OCI-LY7 (cell line): Measurements from ENCODE around the gene ABCC12. TPM values are rescaled to one million over a fixed set of nuclear protein-coding genes. Genes with fewer than 3 reads are reported as not detected.

Experiments
- BruUV-seq: library from RNA; stranded (reverse); fragments of 400-500 nt; replicated peaks from 2 replicates; lab custom pipeline; 2021; lab: Mats Ljungman, UMichigan
- CTCF ChIA-PET: fragments of 300-600 bp; sonication (Branson Sonifier 250); formaldehyde crosslinking; loops from one replicate; lab custom pipeline; 2022; ENCODE audit warnings: antibody characterized with exemption; ENCODE audit not compliant: unreplicated experiment; lab: Charles Lee
- POLR2A ChIA-PET: fragments of 300-600 bp; sonication (Branson Sonifier 250); formaldehyde crosslinking; loops from one replicate; lab custom pipeline; 2022; ENCODE audit warnings: antibody characterized with exemption; lab: Charles Lee
- DNase-seq: peaks from one replicate; pipeline ENCODE4 v3.0.0-alpha.2; 2015; ENCODE audit warnings: low spot score
- H2AFZ ChIP-seq: fragments of 200-600 bp; sonication (generic), shearing (Covaris generic); 2 replicates; pipeline ENCODE4 v1.6.1; 2014; ENCODE audit warnings: mild to moderate bottlenecking, antibody characterized with exemption, low read length, moderate library complexity
- H3K27ac ChIP-seq: fragments of 200-600 bp; sonication (generic); 2 replicates; pipeline ENCODE4 v1.5.1; 2014; ENCODE audit warnings: mixed run types, low read depth, mild to moderate bottlenecking, moderate library complexity, low read length, inconsistent platforms; ENCODE audit not compliant: poor library complexity, severe bottlenecking
- H3K36me3 ChIP-seq: fragments of 200-600 bp; sonication (generic); 2 replicates; pipeline ENCODE4 v1.6.1; 2014; ENCODE audit warnings: mild to moderate bottlenecking, antibody characterized with exemption, low read length, moderate library complexity, mixed read lengths; ENCODE audit not compliant: insufficient read depth
- H3K4me1 ChIP-seq: fragments of 200-600 bp; sonication (generic); 2 replicates; pipeline ENCODE4 v1.5.1; 2014; ENCODE audit warnings: mild to moderate bottlenecking, low read length; ENCODE audit not compliant: insufficient read depth, poor library complexity, severe bottlenecking
- H3K4me2 ChIP-seq: fragments of 200-600 bp; sonication (generic); 2 replicates; pipeline ENCODE4 v1.6.1; 2014; ENCODE audit warnings: mild to moderate bottlenecking, low read length
- H3K4me3 ChIP-seq: fragments of 200-600 bp; sonication (generic); 2 replicates; pipeline ENCODE4 v1.5.1; 2014; ENCODE audit warnings: mild to moderate bottlenecking, low read depth, low read length; ENCODE audit not compliant: poor library complexity, severe bottlenecking
- H3K79me2 ChIP-seq: fragments of 200-600 bp; sonication (generic); 2 replicates; pipeline ENCODE4 v1.6.1; 2016; ENCODE audit warnings: low read depth, mild to moderate bottlenecking, low read length, moderate library complexity, mixed read lengths; ENCODE audit not compliant: insufficient read depth
- H3K9me2 ChIP-seq: fragments of 200-600 bp; sonication (generic); 2 replicates; pipeline ENCODE4 v1.6.1; 2016; ENCODE audit warnings: mild to moderate bottlenecking, low read length, mixed read lengths; ENCODE audit not compliant: insufficient read depth
- H3K9me3 ChIP-seq: fragments of 200-600 bp; sonication (generic); 2 replicates; pipeline ENCODE4 v1.6.1; 2014; ENCODE audit warnings: mild to moderate bottlenecking, mixed run types, low read length, mixed read lengths
- H4K20me1 ChIP-seq: fragments of 200-600 bp; sonication (generic); 2 replicates; pipeline ENCODE4 v1.6.1; 2014; ENCODE audit warnings: mild to moderate bottlenecking, antibody characterized with exemption, low read length, moderate library complexity, mixed read lengths; ENCODE audit not compliant: insufficient read depth
- EZH2phosphoT487 ChIP-seq: fragments of 200-600 bp; sonication (generic); IDR thresholded peaks from 2 replicates; pipeline ENCODE4 v1.6.1; 2018; ENCODE audit warnings: low read depth, borderline replicate concordance, mild to moderate bottlenecking, mixed run types, antibody characterized with exemption, low read length, moderate library complexity, mixed read lengths
- intact Hi-C: fragments of 100-400 bp; cut with micrococcal nuclease; formaldehyde crosslinking; loops from one replicate; pipeline ENCODE4 v1.10.0; 2022; ENCODE audit not compliant: unreplicated experiment
- total RNA-seq, 2 experiments: library from RNA; depleted of rRNA in 1 of 2; stranded (reverse); fragments of >200 nt in 1 of 2; shearing (Covaris generic) in 1 of 2; gene quantifications; 2 replicates each; pipeline ENCODE4 v1.2.3, GENCODE V29; 2014 to 2022
- TF ChIP-seq, protein P1 (sequence below): fragments of 200-600 bp; sonication (generic); conservative IDR thresholded peaks from 2 replicates; pipeline ENCODE4 v1.5.1; 2014; ENCODE audit warnings: mild to moderate bottlenecking, antibody characterized with exemption, low read length, moderate library complexity, mixed read lengths

ABCC12 gene
- total RNA-seq, 2 experiments from 2014 or later, result not detected

DNA sequence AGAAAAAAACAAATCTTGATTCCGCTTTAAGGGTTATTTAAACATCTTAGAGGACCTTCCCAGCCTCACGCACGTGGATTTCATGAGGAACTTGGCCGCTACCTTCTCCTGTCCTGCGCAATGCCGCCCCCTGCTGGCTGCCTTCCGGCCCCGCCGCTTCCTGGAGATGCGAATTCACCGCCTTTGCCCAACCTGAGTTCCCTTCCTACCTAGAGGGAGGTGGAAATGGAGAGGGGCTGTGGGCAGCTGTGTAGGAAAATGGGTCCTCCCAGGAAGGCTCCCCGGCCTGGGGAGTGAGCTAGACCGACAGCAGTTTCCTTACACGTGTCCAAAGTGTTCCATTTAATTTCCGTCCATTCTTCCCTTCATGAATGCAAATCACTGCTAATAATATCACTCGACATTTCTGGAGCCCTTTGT lies 1.0 kb upstream of the ABCC12 start:
- no TSS peak for BruUV-seq
- no peaks in the 10 kb centered on the region for H3K4me1 ChIP-seq
- no peak overlapping the region for H2AFZ ChIP-seq
- no peaks in the 10 kb centered on the region for H3K9me2 ChIP-seq
- H3K4me3 ChIP-seq, result no peak overlapping the region
- H3K27ac ChIP-seq, result no peak overlapping the region
- H3K36me3 ChIP-seq, result no peaks in the 10 kb centered on the region
- ChIA-PET CTCF (no interaction called here), POLR2A (no interaction called here)
- H4K20me1 ChIP-seq, result no peaks in the 10 kb centered on the region
- H3K9me3 ChIP-seq, result no peaks in the 10 kb centered on the region
- intact Hi-C loops, result loop anchor here (2.0 kb wide), 1 partner anchor 1014 kb away; the partner anchor contains the start of gene NETO2
- no peak overlapping the region for H3K4me2 ChIP-seq
- TF ChIP-seq, protein P1, sequence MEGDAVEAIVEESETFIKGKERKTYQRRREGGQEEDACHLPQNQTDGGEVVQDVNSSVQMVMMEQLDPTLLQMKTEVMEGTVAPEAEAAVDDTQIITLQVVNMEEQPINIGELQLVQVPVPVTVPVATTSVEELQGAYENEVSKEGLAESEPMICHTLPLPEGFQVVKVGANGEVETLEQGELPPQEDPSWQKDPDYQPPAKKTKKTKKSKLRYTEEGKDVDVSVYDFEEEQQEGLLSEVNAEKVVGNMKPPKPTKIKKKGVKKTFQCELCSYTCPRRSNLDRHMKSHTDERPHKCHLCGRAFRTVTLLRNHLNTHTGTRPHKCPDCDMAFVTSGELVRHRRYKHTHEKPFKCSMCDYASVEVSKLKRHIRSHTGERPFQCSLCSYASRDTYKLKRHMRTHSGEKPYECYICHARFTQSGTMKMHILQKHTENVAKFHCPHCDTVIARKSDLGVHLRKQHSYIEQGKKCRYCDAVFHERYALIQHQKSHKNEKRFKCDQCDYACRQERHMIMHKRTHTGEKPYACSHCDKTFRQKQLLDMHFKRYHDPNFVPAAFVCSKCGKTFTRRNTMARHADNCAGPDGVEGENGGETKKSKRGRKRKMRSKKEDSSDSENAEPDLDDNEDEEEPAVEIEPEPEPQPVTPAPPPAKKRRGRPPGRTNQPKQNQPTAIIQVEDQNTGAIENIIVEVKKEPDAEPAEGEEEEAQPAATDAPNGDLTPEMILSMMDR, result peak; percentile 88
- TF ChIP-seq EZH2phosphoT487, result no peak
- DNase-seq, result peak; percentile 63
- H3K79me2 ChIP-seq, result no peaks in the 10 kb centered on the region

DNA sequence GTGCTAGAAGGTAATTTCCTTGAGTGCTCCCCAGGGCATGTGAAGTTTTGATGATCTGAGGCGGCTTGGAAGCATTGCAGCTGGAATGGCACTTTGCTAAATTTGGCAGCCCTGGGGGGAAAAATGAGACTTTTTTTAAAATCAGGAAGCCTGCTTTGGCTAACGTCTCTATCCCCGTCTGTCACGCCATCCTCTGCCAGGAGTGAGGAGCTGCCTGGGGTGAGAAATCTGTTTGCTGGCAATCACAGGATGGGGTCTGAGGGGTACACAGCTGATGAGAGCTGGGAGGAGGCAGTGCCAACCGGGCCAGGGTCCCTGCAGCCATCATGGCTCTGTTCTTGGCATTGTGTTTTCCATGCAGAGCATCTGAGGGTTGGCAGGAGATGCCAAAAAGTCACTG lies 2.0 kb downstream of the ABCC12 start:
- DNase-seq, result no peak
- TF ChIP-seq EZH2phosphoT487, result no peak
- TF ChIP-seq, protein P1, result no peak
- Histone ChIP-seq H2AFZ (no peak overlapping the region), H3K4me2 (no peak overlapping the region), H3K4me1 (no peaks in the 10 kb centered on the region), H3K4me3 (no peak overlapping the region), H3K79me2 (no peaks in the 10 kb centered on the region), H3K9me2 (no peaks in the 10 kb centered on the region), H3K36me3 (no peaks in the 10 kb centered on the region), H3K27ac (no peak overlapping the region), H3K9me3 (no peaks in the 10 kb centered on the region), H4K20me1 (no peaks in the 10 kb centered on the region)
- ChIA-PET CTCF (no interaction called here), POLR2A (no interaction called here)
- BruUV-seq, result no TSS peak
- intact Hi-C loops, result no loop called here

DNA sequence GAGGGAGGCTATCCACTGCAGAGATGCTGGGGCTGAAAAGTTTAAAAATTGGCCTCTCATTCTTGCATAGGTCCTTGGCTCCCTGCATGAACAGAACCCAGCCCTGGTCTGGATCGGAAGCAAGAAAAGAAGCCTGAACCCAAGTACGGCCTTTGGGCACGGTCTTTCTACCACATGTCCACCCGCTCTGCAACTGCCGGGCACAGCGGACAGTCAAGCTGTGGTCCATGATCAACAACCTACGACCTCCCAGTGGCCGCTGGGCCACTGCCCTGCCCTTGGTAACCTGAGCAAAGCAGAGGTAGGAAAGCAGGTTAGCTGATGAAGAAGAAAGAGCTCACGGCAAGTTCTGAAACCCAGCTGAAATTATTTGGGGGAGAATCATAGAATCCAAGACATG lies 3.6 kb downstream of the ABCC12 start:
- POLR2A ChIA-PET, result no interaction called here
- intact Hi-C loops, result no loop called here
- no TSS peak for BruUV-seq

More for the DNA sequence above, 3.6 kb downstream of the ABCC12 start:
- no peak for DNase-seq
- no peak overlapping the region for H3K4me2 ChIP-seq
- no peaks in the 10 kb centered on the region for H3K9me2 ChIP-seq
- no peak overlapping the region for H2AFZ ChIP-seq
- H3K27ac ChIP-seq, result no peak overlapping the region
- TF ChIP-seq, protein P1, result no peak
- no peak for TF ChIP-seq EZH2phosphoT487
- H3K4me3 ChIP-seq, result no peak overlapping the region
- CTCF ChIA-PET, result no interaction called here
- no peaks in the 10 kb centered on the region for H3K36me3 ChIP-seq
- no peaks in the 10 kb centered on the region for H3K79me2 ChIP-seq
- no peaks in the 10 kb centered on the region for H3K9me3 ChIP-seq
- no peaks in the 10 kb centered on the region for H3K4me1 ChIP-seq
- H4K20me1 ChIP-seq, result no peaks in the 10 kb centered on the region
